ENCODE data around the gene IZUMO1.

GRCh38 chr19:48702701-48703100 is 44.0 kb downstream of the IZUMO1 start:
- TF ChIP-seq POLR2A (IDR thresholded peaks at IDR 0.05; ENCODE audit: low read depth, low read length) (no peak), POLR2AphosphoS5 (IDR thresholded peaks at IDR 0.05; ENCODE audit: insufficient read depth, low read depth, low read length) (no peak), FOS (IDR thresholded peaks at IDR 0.05; ENCODE audit: borderline replicate concordance, insufficient read depth, low read length) (no peak), EZH2 (IDR thresholded peaks at IDR 0.05; ENCODE audit: borderline replicate concordance, low read depth, low read length, severe bottlenecking) (no peak), JUN (IDR thresholded peaks at IDR 0.05; ENCODE audit: borderline replicate concordance, insufficient read depth, insufficient read length, low read depth) (no peak)
- TF ChIP-seq, protein P1, sequence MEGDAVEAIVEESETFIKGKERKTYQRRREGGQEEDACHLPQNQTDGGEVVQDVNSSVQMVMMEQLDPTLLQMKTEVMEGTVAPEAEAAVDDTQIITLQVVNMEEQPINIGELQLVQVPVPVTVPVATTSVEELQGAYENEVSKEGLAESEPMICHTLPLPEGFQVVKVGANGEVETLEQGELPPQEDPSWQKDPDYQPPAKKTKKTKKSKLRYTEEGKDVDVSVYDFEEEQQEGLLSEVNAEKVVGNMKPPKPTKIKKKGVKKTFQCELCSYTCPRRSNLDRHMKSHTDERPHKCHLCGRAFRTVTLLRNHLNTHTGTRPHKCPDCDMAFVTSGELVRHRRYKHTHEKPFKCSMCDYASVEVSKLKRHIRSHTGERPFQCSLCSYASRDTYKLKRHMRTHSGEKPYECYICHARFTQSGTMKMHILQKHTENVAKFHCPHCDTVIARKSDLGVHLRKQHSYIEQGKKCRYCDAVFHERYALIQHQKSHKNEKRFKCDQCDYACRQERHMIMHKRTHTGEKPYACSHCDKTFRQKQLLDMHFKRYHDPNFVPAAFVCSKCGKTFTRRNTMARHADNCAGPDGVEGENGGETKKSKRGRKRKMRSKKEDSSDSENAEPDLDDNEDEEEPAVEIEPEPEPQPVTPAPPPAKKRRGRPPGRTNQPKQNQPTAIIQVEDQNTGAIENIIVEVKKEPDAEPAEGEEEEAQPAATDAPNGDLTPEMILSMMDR (IDR thresholded peaks at IDR 0.05; ENCODE audit: extremely low read depth in 1 of 2, insufficient read depth in 1 of 2, low read depth in 1 of 2, low read length in 2 of 2), result no peak
- TF ChIP-seq, protein P2, sequence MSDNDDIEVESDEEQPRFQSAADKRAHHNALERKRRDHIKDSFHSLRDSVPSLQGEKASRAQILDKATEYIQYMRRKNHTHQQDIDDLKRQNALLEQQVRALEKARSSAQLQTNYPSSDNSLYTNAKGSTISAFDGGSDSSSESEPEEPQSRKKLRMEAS (IDR thresholded peaks at IDR 0.05; ENCODE audit: insufficient read depth, insufficient read length), result no peak

All from endothelial cell of umbilical vein (primary cell).